ENCODE data around the gene CHIT1. TPM values are rescaled to one million over a fixed set of nuclear protein-coding genes. Genes with fewer than 3 reads are reported as not detected.

Gene CHIT1
- total RNA-seq, 1 donor from 2014 or later: 2.6 TPM

DNA sequence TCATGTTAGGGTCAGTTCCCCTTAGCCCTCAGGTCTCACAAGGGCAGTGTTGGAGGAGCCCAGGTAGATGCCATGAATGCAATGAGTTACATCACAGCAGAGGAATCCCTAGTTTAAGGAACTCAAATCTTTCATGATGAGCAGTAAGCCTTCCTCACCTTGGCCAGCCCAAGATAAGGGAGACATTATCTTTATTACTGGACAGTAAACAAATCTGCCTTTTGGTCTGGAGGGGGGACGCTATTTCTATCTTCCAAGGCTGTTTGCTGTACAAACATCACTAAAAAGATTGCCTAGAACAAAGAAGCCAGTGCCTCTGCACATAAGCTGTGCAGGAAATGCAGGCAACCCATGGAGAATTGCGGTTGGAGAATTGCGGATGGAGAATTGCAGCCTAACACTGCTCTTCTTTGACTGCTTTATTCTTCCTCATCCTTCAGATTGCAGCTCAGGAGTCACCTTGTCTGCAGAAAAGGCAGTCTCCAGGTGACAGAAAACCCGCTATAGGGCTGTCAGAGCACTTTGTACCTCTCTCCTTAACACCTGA, 40.7 kb downstream of the CHIT1 start:
- no peak for DNase-seq

GRCh38 chr1:203187689-203188264, 41.7 kb downstream of the CHIT1 start:
- no peak for DNase-seq

- no peak for DNase-seq
These were observed 42.2 kb downstream of the CHIT1 start for GRCh38 chr1:203187304-203187685.

DNA sequence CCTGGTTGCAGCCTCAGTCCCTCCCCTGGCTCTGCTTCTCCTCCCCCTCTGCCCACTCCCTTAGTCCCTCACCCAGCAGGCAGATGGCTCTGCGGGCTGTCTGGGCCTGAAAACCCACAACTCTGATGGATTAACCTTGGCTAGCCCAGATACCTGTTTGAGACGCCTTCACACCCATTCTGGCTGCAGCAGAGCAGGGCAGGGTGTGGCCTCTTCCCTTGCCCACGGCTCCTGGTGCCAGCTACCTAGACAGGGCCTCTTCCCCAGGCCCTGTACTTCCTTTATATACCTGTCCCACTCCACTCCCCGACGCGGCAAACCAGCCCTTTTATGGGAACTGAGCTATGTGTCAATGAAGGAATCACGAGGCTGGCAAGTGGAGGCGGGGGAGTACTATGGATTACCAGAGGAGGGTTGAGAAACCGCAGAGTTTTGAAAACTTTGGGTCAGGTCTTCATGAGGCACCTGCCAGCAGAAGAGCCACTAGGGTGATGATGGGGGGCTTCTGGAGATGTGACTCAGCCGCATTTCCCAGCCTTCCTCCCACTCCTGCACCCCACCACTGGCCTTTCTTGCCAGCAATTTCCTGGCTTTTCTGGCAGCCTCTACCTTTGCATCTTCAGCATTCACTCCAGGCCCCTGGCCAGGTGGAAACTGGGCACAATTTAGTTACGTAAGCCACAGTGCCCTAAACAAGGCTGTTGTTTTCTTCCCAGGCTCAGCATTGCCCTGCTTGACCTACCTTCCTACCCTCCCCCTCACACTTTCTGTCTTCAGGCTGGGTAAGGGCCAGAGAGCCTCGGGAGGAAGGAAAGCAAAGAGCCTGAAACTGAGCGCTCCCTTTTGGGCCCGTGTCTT, 42.8 kb downstream of the CHIT1 start, which contains the start of gene CHI3L1:
TSS of gene CHI3L1 (minus strand) at position 259 of the 858 bp plus-strand sequence. CDS start at position 178, 81 bp downstream.
- DNase-seq: no peak

DNA sequence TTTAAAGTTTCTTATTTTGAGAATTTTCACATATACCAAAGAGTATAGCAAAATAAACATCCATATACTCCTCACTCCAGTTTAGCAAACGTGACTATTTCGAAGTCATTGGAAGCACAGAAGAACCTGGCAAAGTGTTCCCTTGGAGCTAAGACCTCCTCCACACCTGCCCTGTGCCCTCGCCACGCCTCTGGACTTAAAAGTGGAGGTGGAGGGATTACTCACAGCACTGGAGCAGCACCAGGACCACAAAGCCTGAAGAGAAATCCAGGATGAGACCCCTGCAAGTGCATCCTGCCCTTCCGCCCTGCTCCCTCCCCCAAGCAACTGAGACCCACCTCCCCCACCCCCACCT, 43.4 kb downstream of the CHIT1 start:
- DNase-seq: no peak

GRCh38 chr1:203185585-203185984, 43.9 kb downstream of the CHIT1 start:
- no peak for DNase-seq

- no peak for DNase-seq
These were observed 44.4 kb downstream of the CHIT1 start for GRCh38 chr1:203185061-203185461.

DNA sequence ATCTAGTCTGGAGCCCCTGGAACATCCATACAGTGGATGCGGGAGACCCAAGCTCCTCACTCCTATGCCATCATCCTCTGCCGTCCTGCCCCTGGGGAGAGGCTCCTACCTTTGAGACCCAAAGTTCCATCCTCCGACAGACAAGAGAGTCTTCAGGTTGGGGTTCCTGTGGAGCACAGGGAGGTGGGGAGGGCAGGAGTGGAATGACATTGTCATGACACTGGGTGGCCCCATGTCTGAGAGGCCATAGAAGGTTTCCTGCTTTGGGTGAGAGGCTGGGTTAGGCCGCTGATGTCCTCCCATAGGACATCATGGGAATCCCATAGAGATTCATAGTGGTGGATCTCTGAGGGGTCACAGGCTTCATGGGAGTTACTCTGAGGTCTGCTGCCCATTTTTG, 45.0 kb downstream of the CHIT1 start:
- no peak for DNase-seq

GRCh38 chr1:203183828-203184227, 45.6 kb downstream of the CHIT1 start:
- no peak for DNase-seq

GRCh38 chr1:203182387-203182953, 47.0 kb downstream of the CHIT1 start:
- DNase-seq: no peak

GRCh38 chr1:203181586-203182386, 47.7 kb downstream of the CHIT1 start:
- no peak for DNase-seq

- no peak for DNase-seq
These were observed 48.7 kb downstream of the CHIT1 start for GRCh38 chr1:203180611-203181330.

DNA sequence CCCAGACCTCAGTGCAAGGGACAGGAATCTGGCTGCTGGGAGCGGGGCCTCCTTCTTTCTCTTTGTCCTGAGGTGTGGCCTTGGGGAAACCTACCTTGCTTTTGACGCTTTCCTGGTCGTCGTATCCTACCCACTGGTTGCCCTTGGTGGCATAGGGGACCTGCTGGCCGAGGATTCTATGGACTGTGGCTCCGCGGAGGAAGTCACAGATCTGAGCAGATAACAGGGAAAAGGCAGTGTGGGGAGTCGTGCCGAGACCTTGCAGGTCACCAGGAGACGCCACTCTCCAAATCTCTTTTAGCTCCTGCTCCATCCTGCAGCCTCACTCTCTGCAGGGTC, 49.8 kb downstream of the CHIT1 start:
- DNase-seq: no peak

DNA sequence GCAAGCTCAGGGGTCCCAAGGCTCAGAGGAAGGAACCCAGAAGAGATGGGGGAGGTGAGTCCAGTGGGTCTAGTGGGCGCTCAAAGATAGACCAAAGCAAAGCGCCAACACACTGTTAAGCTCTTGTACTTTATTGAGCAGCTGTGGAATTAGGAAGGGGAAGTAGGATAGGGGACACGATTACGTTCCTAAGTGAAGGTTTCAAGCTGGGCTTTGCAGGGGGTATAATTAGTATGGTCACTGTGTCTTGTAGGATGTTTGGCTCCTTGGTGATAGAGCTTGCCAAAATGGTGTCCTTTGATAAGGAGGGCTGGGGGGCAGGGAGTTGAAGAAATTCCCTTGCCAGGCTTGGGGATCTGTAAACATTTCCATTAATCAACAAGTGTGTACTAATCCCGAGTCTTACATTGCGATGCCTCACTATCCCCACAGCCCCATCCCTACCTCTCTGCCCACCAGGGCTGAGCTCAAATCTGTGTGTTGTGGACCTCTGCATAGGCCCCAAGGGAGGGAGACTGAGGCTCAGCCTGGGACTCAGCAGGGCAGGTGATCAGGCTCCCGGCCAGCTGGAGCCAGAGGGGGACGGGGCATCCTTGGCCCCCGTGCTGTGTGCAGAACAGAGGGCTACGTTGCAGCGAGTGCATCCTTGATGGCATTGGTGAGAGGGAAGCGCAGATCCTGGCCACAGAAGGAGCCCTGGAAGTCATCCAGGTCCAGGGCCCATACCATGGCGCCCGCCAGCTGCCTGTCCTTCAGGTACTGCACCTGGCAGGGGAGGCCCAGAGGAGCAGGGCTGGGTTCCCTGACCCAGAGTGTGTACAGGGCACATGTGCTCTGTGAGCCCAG, 50.4 kb downstream of the CHIT1 start:
- DNase-seq: no peak

DNA sequence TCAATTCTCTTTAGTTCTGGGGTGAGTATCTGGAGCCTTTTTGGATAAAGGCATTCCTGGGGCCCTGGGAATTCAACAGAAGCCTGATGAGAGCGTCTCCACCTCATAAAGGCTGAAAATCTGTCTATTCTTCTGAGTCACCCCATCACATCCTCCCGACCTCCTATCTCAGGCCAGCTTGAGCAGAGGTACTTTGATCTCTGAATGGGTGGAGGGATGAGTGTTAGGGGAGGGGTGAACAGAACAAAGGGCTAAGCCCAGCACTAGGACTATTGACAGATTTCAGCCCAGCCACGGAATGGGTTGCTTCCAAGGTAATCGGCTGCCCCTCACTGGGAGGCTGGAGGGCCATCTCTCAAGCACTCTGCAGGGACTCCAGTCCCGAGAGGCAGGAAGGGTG, 51.4 kb downstream of the CHIT1 start:
- DNase-seq: no peak

GRCh38 chr1:203177470-203178039, 51.9 kb downstream of the CHIT1 start:
- no peak for DNase-seq

GRCh38 chr1:203177036-203177405, 52.5 kb downstream of the CHIT1 start:
- DNase-seq: no peak

- DNase-seq: no peak
These were observed 53.0 kb downstream of the CHIT1 start for GRCh38 chr1:203176273-203177035.

GRCh38 chr1:203175827-203176241, 53.6 kb downstream of the CHIT1 start:
- DNase-seq: no peak
